Right ventricle myocardium inferior (tissue), 1 donor: Measurements from ENCODE around the gene CADM3. TPM values are rescaled to one million over a fixed set of nuclear protein-coding genes. Genes with fewer than 3 reads are reported as not detected.

Experiments
- ATAC-seq: fragments of 200-7000 bp; cut with Tn5 transposase; one replicate; pipeline ENCODE4 v1.9.1; 2020; ENCODE audit warnings: mild to moderate bottlenecking, moderate library complexity
- DNase-seq: peaks from one replicate; pipeline ENCODE4 v3.0.0; 2021; ENCODE audit errors: missing footprints
- intact Hi-C: fragments of 100-400 bp; cut with DNase I; formaldehyde crosslinking; loops from one replicate; pipeline ENCODE4 v1.11.0; 2022
- total RNA-seq: library from RNA; stranded (reverse); fragmentation: NEBNext Ultra II Directional; extraction: Animal tissue kit (Norgen Biotek cat#: 25700); gene quantifications from one replicate; pipeline ENCODE4 v1.2.1, GENCODE V29; 2021
- donor health status: DM: no; HTN: yes; CAD: no; lungs with severe emphysema.

Gene CADM3
- total RNA-seq, 1 donor from 2014 or later, result 6.4 TPM

- no peak for ATAC-seq
- intact Hi-C loops, result no loop called here
- DNase-seq, result no peak
These were observed 480 bp downstream of the CADM3 start for GRCh38 chr1:159171688-159172501.

DNA sequence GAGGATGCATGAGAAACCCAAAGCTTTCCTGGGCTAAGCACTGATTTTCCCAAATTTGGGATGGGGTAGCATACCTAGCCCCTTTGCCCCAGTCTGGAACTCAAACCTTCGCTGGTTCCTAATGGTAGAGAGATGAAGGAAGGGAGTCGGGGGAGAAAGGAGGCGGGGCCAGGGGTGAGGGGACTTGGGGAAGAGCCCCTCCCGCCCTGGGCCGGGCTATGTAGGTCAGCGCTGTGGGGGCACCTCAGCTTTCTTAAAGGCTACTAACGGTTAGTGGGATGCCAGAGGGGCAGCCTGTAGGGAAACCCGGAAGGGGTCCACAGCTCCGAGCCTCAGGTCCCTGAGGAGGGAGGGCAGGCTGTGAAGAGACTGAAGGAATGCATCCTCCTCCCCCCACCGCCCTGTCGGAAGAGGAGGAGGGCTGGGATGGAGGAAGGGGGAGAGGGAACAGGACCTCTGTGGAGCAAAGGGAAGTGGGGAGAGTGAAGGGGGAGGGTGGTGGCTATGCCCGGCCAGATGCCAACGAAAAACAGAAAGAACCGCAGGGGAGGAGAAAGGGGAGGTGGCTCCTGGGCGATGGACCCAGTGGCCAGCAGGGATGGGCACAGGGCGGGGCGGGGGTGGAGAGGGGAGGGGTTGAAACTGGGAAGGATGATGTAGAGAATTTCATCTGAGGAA, 1.3 kb downstream of the CADM3 start:
- intact Hi-C loops, result no loop called here
- DNase-seq (no peak), ATAC-seq (peak; percentile 48)

GRCh38 chr1:159173320-159173719, 1.9 kb downstream of the CADM3 start:
- intact Hi-C loops, result no loop called here

DNA sequence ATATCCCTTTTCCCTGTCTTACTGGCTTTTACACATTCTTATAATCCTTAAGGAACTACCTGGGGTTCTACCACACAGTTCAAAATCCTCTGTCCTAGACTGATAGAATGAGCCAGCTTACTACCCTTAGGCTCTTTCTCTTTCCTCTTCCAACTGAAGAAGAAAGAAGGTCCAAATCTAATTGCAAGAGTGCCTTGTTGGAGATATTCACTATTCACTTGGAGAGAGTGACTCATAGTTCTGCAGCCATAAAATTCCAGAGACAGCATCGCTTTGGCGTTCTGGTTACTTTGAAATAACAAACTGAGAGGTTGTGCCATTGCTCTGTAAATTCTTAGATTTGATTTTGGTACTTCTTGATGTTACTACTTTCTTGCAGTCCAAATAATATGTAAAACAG, 4.2 kb downstream of the CADM3 start:
- ATAC-seq (no peak), DNase-seq (no peak)
- intact Hi-C loops, result no loop called here

More at GRCh38 chr1:159173320-159173719, 1.9 kb downstream of the CADM3 start:
- ATAC-seq (no peak), DNase-seq (no peak)

DNA sequence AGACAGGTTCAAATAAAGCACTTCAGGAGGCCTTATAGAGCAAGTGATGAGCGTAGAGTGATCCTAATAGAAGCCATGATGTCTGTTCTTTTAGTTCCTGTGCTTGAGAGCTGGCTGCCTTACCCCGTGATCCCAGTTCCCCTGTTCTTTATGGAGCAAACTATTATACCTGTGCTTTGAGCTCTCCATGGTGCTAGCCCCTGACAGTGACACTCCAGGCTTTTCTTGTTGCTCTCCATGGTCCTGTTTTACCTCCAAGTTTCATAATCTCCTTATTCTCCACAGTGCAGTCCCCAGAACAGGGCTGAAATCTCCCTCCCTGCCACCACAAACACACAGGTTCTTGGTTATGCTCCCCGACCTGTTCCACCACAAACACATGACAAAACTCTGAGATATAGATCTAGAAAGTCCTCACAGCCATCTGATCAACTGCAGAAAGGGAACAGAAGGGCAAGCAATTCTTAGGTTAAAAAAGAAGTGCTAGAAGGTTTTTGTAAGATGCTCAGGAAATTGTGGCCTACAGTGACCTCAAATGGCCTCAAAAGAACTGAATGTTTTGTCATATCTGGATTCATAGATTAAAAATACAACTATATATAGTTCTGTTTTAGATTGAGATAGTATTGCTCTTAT, 6.0 kb downstream of the CADM3 start:
- DNase-seq (no peak), ATAC-seq (peak; percentile 46)
- intact Hi-C loops, result loop anchor here (1.0 kb wide), 1 partner anchor 17 kb away; no protein-coding TSS in a partner anchor

DNA sequence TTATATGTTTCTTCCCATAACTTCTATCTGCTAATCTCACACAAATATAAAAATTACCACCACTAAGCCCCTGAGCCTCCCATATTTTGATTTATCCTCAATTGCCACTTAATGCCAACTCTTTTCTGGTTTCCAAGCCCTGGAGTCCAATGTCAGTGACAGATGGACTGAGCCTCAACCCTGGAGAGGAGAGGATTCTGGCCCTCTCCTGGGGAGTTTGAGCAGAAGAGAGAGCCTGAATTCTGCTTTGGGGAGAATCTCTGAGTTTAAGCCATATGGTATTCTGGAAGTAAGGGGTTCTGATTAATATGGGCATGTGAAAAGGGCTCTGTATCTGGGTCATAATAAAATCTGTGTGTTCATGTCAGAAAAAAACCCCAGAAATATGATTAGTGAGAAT, 8.5 kb downstream of the CADM3 start:
- ATAC-seq (no peak), DNase-seq (no peak)
- intact Hi-C loops, result no loop called here

- intact Hi-C loops, result no loop called here
- ATAC-seq, result no peak
These were observed 9.1 kb downstream of the CADM3 start for GRCh38 chr1:159180516-159180915.

GRCh38 chr1:159181328-159182024, 10.1 kb downstream of the CADM3 start:
- intact Hi-C loops, result no loop called here
- ATAC-seq (no peak), DNase-seq (no peak)

More at GRCh38 chr1:159180516-159180915, 9.1 kb downstream of the CADM3 start:
- no peak for DNase-seq

DNA sequence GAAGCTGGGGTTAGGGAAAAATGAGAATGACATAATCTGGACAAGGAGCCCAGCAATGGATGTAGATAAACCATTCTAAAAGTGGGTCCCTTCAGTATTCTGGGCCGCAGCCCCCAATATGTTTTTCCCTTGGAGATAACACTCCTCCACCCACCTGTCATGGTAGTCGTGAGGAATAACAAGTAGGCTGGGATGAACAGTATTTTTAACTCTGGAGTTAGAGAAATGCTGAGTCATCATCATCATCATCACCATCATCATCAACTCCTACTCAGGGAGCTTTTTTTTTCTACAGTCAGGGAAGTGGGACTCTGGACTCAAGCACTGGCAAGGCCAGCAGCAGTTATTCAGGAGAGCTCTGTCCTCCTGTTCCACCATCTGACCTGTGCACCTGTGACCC, 12.8 kb downstream of the CADM3 start:
- intact Hi-C loops, result no loop called here
- no peak for ATAC-seq
- DNase-seq, result no peak

DNA sequence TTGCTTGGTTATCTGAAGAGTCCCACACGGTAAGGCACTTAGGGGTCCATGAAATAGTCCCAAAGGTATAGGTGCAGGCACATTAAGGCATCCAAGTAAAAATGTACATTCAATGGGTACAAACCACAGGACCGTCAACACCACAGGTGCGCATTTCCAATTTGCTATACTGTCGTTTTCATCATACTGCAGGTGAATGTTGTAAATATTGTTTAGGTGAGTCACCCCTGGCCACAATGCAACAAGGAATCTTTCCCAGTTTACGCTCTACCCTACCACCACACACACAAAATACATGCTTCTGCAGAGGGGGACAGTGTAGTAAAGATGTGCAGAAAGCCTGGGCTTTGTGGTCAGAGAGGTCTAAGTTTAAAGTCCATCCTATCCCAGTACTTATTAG, 13.7 kb downstream of the CADM3 start:
- intact Hi-C loops, result no loop called here
- ATAC-seq, result no peak
- no peak for DNase-seq

- intact Hi-C loops, result no loop called here
- DNase-seq (no peak), ATAC-seq (no peak)
These were observed 15.6 kb downstream of the CADM3 start for GRCh38 chr1:159187033-159187432.

DNA sequence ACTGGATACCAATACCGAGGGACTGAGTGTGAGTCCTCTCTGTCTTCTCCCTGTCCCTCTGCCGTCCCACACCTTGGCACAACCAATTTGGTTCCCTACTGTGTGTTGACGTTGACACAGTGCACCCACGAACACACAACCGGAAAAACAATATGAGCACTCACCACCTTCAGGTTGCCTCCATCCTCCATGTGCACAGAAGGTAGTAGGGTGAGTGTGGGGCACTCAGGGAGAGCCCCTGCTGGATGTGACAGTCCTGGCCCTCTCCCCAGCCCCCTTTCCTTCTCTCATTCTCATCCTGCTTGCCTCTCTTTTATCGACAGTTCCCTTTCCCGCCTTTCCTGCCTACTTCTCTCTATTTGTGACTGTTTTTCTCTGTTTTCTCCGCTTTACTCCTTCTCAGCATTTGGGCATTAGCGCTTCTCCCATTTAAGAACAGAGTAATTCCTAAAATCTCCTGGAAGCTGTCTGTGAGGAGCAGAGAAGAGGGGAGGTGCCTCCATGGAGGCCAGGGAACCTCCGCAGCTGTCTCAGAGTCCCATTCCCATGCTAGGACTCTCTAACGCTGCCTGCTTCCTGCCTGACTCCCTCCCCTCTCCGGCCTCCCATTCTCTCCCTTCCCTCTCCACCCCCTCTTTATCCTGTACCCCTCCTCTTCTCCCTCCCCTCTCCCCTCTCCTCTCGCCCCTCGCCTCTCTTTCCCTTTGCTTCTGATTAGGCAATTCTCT, 16.4 kb downstream of the CADM3 start:
- DNase-seq (no peak), ATAC-seq (peak; percentile 64)
- intact Hi-C loops, result no loop called here

DNA sequence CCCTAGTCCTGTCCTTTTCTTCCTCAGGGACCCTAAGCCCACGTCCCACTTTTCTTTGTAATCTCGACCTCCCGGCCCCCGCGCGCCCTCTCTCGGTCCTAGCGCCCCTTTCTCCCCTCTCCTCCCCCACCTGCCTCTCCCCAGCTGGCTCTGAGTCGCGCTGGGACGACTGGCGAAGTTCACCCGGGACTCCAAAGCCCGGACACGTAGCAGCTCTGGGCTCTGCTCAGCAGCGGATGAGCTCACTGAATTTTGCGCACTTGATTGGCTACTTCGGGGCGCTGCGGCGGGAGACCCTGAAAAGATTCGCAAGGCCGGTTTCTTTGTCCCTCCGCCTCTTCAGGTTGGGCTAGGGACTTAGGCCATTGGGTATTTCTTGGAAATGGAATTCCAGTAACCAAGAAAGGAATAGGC, 17.0 kb downstream of the CADM3 start:
- DNase-seq, result peak; percentile 80
- intact Hi-C loops, result no loop called here
- ATAC-seq, result peak; percentile 90

GRCh38 chr1:159190441-159190840, 19.0 kb downstream of the CADM3 start:
- ATAC-seq (no peak), DNase-seq (no peak)
- intact Hi-C loops, result no loop called here

DNA sequence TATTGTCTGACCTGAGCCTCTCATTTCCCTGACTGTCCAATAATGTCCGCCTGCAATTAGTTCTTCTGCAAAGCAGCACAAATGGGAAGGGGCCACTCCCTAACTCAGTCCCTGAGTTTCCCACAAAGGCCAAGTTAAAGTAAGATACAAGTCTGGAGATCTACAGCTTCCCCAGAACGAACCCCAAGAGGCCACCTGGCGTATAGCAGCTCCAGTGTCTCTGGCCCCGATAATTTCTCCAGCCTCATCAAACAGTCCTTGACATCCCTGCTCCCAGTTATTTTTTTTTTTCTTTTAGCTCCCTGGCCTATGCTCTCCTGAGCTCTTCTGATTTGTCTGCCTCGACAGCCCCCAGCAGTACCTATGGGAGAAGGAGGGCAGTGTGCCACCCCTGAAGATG, 25.1 kb downstream of the CADM3 start:
- intact Hi-C loops, result loop anchor here (5.0 kb wide), 1 partner anchor 34 kb away; no protein-coding TSS in a partner anchor
- DNase-seq (no peak), ATAC-seq (no peak)

GRCh38 chr1:159197561-159198557, 26.4 kb downstream of the CADM3 start:
- ATAC-seq (peak; percentile 64), DNase-seq (no peak)
- intact Hi-C loops, result loop anchor here (5.0 kb wide), 1 partner anchor 36 kb away; no protein-coding TSS in a partner anchor

DNA sequence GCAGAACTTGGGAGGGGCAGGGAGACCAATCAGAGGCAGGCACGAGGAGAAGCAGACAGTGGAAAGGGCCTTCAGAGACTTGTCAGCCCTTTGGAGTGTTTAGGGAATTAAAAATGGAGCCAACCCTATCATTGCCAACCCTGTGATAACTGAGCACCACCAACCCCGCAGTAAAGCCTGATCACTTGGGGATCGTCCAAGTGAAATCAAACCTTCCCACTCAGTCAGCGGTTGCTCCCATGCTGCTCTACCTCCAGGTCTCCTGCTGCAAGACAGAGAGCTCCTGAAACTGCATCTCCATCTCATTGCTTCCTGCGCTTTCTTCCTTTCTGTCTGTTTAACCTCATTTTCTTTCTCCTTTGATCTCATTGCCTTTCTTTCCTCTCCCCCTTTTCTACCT, 28.5 kb downstream of the CADM3 start:
- intact Hi-C loops, result loop anchor here (5.0 kb wide), 1 partner anchor 38 kb away; no protein-coding TSS in a partner anchor

More for the DNA sequence above, 28.5 kb downstream of the CADM3 start:
- ATAC-seq (no peak), DNase-seq (no peak)
